Measurements from ENCODE around the gene MYOZ3. TPM values are rescaled to one million over a fixed set of nuclear protein-coding genes. Genes with fewer than 3 reads are reported as not detected.

Gene MYOZ3
- total and polyA plus RNA-seq, 4 donors: 0.03 to 0.09 (median 0.04) TPM; not detected in 1

- 82% methylated on average over 11 of the region's 11 CpGs for WGBS
- Histone ChIP-seq H3K36me3 (ENCODE audit: control insufficient read depth in 4 of 4, insufficient read depth in 3 of 4, low read depth in 1 of 4, low read length in 3 of 4) (no peaks in the 10 kb centered on the region), H3K4me1 (ENCODE audit: control insufficient read depth in 4 of 4, insufficient read depth in 4 of 4, low read length in 3 of 4) (peaks cover 13 to 23% (median 21%) of the 10 kb centered on the region in 4 donors), H3K9me3 (ENCODE audit: control insufficient read depth in 4 of 4, low read length in 3 of 4) (no peaks in the 10 kb centered on the region), H3K4me3 (ENCODE audit: low read depth in 1 of 3, low read length in 3 of 3) (no peak overlapping the region), H3K27me3 (ENCODE audit: control insufficient read depth in 4 of 4, insufficient read depth in 4 of 4, low read length in 3 of 4) (no peaks in the 10 kb centered on the region), H3K27ac (ENCODE audit: low read depth in 1 of 2, low read length in 2 of 2) (no peak overlapping the region), H3K9ac (ENCODE audit: low read depth in 1 of 2, low read length in 2 of 2) (no peak overlapping the region)
- no peak for DNase-seq (ENCODE audit: low spot score)
- TF ChIP-seq, protein P1, sequence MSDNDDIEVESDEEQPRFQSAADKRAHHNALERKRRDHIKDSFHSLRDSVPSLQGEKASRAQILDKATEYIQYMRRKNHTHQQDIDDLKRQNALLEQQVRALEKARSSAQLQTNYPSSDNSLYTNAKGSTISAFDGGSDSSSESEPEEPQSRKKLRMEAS (IDR thresholded peaks at IDR 0.05): no peak
- TF ChIP-seq, protein P2, sequence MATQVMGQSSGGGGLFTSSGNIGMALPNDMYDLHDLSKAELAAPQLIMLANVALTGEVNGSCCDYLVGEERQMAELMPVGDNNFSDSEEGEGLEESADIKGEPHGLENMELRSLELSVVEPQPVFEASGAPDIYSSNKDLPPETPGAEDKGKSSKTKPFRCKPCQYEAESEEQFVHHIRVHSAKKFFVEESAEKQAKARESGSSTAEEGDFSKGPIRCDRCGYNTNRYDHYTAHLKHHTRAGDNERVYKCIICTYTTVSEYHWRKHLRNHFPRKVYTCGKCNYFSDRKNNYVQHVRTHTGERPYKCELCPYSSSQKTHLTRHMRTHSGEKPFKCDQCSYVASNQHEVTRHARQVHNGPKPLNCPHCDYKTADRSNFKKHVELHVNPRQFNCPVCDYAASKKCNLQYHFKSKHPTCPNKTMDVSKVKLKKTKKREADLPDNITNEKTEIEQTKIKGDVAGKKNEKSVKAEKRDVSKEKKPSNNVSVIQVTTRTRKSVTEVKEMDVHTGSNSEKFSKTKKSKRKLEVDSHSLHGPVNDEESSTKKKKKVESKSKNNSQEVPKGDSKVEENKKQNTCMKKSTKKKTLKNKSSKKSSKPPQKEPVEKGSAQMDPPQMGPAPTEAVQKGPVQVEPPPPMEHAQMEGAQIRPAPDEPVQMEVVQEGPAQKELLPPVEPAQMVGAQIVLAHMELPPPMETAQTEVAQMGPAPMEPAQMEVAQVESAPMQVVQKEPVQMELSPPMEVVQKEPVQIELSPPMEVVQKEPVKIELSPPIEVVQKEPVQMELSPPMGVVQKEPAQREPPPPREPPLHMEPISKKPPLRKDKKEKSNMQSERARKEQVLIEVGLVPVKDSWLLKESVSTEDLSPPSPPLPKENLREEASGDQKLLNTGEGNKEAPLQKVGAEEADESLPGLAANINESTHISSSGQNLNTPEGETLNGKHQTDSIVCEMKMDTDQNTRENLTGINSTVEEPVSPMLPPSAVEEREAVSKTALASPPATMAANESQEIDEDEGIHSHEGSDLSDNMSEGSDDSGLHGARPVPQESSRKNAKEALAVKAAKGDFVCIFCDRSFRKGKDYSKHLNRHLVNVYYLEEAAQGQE (IDR thresholded peaks at IDR 0.05): no peak
- TF ChIP-seq NR2F2 (IDR thresholded peaks at IDR 0.05): no peak
- no peak for TF ChIP-seq FOXA2 (IDR thresholded peaks at IDR 0.05)
- TF ChIP-seq RXRA (IDR thresholded peaks at IDR 0.05): no peak
- no peak for TF ChIP-seq YY1 (IDR thresholded peaks at IDR 0.05)
- no peak for TF ChIP-seq TAF1 (conservative IDR thresholded peaks at IDR 0.05)
- no peak for TF ChIP-seq RAD21 (IDR thresholded peaks at IDR 0.05)
- TF ChIP-seq HNF4G (IDR thresholded peaks at IDR 0.05): no peak
- no peak for TF ChIP-seq GABPA (IDR thresholded peaks at IDR 0.05 in 1 of 2, conservative IDR thresholded peaks at IDR 0.05 in 1 of 2)
- TF ChIP-seq EGR1 (IDR thresholded peaks at IDR 0.05; ENCODE audit: low read depth in 2 of 2): no peak
- no peak for TF ChIP-seq ZBTB33 (IDR thresholded peaks at IDR 0.05)
- TF ChIP-seq SP1 (IDR thresholded peaks at IDR 0.05): no peak
- no peak for TF ChIP-seq FOXA1 (IDR thresholded peaks at IDR 0.05)
- TF ChIP-seq HNF4A (conservative IDR thresholded peaks at IDR 0.05): no peak
These were observed 1.5 kb upstream of the MYOZ3 start for GRCh38 chr5:150659360-150660107.

- Histone ChIP-seq H3K9ac (ENCODE audit: low read depth in 1 of 2, low read length in 2 of 2) (no peak overlapping the region), H3K4me3 (ENCODE audit: low read depth in 1 of 3, low read length in 3 of 3) (no peak overlapping the region), H3K9me3 (ENCODE audit: control insufficient read depth in 4 of 4, low read length in 3 of 4) (no peaks in the 10 kb centered on the region), H3K4me1 (ENCODE audit: control insufficient read depth in 4 of 4, insufficient read depth in 4 of 4, low read length in 3 of 4) (peaks cover 13 to 23% (median 21%) of the 10 kb centered on the region in 4 donors), H3K27me3 (ENCODE audit: control insufficient read depth in 4 of 4, insufficient read depth in 4 of 4, low read length in 3 of 4) (no peaks in the 10 kb centered on the region), H3K36me3 (ENCODE audit: control insufficient read depth in 4 of 4, insufficient read depth in 3 of 4, low read depth in 1 of 4, low read length in 3 of 4) (no peaks in the 10 kb centered on the region), H3K27ac (ENCODE audit: low read depth in 1 of 2, low read length in 2 of 2) (no peak overlapping the region)
- TF ChIP-seq GABPA (IDR thresholded peaks at IDR 0.05 in 1 of 2, conservative IDR thresholded peaks at IDR 0.05 in 1 of 2): no peak
- no peak for TF ChIP-seq NR2F2 (IDR thresholded peaks at IDR 0.05)
- TF ChIP-seq HNF4G (IDR thresholded peaks at IDR 0.05): no peak
- TF ChIP-seq ZBTB33 (IDR thresholded peaks at IDR 0.05): no peak
- TF ChIP-seq FOXA2 (IDR thresholded peaks at IDR 0.05): no peak
- no peak for TF ChIP-seq JUND (IDR thresholded peaks at IDR 0.05)
- TF ChIP-seq, protein P1 (IDR thresholded peaks at IDR 0.05): no peak
- TF ChIP-seq RAD21 (IDR thresholded peaks at IDR 0.05): no peak
- TF ChIP-seq HNF4A (conservative IDR thresholded peaks at IDR 0.05): no peak
- WGBS: 79% methylated on average over 4 of the region's 4 CpGs
- DNase-seq (ENCODE audit: low spot score): no peak
These were observed 781 bp upstream of the MYOZ3 start for GRCh38 chr5:150660108-150660831.

Measured in liver (tissue), 9 donors.